Measurements from ENCODE around the gene RBFOX2. TPM values are rescaled to one million over a fixed set of nuclear protein-coding genes. Genes with fewer than 3 reads are reported as not detected.
"Not testable (repeated sequence)": the region's sequence is repeated elsewhere in the genome, so short reads cannot be mapped to it uniquely, and the experiment has no call there.

Gene RBFOX2
- total RNA-seq, 1 experiment from 2014 or later, result 54.4 TPM

DNA sequence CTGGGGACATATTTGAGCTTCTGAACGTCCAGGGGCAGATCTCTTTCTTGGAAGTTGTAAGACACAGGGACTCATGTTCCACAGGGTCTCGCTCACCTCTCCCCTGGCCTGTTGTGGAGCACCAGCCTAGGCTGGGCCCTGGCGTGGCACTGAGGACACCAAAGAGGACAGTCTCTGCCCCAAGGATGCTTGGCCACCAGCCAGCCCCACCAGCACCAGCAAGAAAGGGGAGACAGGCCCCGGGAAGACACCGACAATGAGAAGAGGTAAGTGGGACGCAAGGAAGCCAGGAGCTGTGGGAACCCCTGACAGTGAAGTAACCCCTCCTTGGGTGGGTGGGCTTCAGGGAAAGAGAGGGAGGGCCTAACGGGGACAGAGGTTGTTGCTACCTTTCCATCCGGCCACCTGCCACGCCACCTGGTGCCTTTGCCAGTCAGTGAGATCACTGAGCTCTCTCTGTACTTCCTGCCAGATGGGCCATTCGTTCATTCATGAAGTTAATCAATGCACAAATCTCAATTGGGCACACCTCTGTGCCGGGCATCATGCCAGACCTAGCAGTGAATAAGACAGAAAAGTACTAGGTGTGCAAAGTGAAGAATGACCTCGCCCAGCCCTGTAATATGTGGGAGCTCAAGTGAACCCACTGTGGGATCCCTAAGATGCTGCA is 299.9 kb downstream of the RBFOX2 start:
- no peak for DNase-seq (ENCODE audit: extremely low read depth, low read depth)

DNA sequence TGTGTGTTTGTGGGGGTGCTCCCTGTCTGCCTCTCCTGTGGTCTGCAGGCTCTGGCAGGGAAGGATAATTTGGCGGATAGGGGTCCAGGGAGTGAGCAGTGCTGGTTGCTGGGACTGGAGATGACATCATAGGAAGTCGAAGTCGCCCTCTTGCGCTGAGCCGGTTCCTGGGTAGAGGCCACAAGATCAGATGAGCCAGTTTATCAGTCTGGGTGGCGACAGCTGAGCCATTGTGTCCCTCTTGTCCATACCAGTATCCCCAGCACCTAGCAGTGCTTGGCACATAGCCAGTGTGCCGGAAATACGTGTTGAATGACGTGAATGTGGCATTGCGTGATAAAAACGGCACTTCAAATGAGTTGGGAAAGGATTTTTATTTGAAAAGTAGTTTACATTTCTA is 301.2 kb downstream of the RBFOX2 start:
- DNase-seq (ENCODE audit: extremely low read depth, low read depth), result peak; percentile 1

DNA sequence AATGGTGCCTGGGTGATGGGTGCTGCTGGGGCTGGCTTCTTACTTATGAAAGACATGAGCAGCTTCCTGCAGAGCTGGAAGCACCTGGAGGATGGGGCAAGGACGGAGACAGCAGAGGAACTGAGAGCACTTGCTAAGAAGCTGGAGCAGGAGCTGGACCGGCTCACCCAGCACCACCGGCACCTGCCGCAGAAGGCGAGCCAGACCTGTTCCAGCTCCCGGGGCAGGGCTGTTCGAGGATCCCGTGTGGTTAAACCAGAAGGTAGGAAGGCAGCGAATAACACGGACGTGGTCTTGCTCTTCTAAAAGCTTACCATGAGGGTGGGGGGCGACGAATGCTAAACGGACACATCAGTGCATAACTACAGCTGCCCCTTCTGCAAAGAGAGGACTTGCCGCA is 301.7 kb downstream of the RBFOX2 start:
- no peak for DNase-seq (ENCODE audit: extremely low read depth, low read depth)

DNA sequence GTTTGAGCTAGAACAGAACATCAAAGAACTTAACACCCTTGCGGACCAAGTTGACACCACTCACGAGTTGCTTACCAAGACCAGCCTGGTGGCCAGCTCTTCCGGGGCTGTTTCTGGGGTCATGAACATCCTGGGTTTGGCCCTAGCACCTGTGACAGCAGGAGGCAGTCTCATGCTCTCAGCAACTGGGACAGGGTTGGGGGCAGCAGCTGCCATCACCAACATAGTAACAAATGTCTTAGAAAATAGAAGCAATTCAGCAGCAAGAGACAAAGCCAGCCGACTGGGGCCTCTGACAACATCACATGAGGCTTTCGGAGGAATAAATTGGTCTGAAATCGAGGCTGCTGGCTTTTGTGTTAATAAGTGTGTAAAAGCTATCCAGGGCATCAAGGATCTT is 302.2 kb downstream of the RBFOX2 start:
- DNase-seq (ENCODE audit: extremely low read depth, low read depth), result no peak

- no peak for DNase-seq (ENCODE audit: extremely low read depth, low read depth)
Observed at GRCh38 chr22:35725521-35725920, 303.1 kb downstream of the RBFOX2 start.

DNA sequence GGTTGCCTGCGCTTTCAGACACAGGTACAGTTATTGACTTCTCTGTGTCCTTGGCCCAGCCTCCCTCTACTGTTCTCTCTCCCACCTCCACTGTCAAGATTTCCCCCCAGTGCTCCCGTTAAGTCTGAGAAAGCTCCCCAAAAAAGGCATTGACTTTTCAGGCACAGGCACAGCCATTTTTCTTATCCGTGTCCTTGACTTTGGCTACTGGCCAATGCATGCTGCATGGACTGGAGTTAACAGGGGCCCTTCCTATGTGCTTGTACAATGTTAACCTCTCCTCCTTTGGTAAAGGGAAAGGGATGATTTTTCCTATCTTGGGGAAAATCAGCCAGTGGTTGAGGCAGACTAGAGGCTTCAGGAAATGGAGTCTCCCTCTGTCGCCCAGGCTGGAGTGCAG is 306.7 kb downstream of the RBFOX2 start:
- no peak for DNase-seq (ENCODE audit: extremely low read depth, low read depth)

DNA sequence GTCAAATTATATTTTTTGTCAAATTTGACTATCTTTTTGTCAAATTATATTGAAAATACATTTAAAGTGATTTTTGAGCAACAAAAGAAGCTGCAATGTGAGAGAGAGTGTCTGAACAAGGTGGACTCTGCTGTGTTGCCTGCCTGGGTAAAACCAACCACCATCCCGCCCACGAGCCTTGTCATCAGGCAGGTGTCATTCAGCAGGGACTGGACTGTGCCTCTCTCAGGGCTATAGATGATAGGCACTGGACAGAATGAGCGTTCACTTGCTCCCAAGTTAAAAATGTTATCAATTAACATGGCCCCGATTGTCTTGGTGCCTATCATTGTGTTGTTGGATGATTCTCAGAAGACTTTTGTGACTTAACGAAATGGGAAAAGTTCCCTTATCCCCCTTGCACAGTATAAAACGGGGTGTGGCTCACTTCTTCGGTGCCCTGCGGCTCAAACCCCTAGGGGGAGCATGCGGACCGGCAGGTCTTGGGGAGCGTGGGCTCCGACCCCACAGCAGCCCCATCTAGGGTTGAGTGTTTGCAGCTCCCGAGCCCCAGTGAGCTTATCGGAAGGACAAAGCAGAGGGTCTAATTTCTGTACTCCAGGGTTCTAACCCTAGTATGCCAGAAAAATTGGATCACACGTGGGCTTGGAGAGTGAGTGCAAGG is 309.3 kb downstream of the RBFOX2 start:
- DNase-seq (ENCODE audit: extremely low read depth, low read depth), result no peak

DNA sequence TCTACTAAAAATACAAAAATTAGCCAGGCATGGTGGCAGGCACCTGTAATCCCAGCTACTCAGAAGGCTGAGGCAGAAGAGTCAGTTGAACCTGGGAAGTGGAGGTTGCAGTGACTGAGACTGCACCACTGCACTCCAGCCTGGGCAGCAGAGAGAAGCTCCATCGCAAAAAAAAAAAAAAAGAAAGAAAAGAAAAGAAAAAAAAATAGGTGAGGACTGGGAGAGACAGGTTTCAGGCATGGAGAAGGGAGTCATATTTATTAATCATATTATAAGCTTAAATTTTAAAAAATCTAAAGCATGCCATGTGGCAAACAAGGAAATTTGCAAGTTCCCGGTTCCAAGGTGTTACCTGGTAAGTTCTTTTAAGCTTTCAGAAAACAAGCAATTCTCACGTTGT is 311.1 kb downstream of the RBFOX2 start, which contains the start of gene APOL5:
TSS of gene APOL5 (plus strand) at position 301 of the 400 bp plus-strand sequence. CDS start at position 301, 0 bp downstream.
- DNase-seq (ENCODE audit: extremely low read depth, low read depth), result no peak

DNA sequence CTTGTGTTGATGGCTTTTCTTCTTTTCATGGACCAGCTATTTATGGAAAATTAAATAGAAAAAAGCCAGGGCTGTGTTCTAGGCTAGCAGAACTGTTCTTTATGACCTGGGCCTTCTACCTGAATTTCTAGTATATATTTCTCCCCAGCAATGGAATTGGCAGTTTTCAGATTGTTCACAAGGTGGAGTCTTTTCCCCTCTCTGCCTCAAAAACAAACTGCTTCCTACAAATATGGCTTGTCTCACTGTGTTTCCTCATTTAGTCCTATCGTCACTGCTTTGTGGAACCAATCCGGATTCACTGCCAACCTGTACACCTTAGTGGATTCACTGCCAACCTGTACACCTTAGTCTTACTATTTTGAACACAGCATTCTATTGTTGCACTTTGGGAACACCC is 316.0 kb downstream of the RBFOX2 start:
- DNase-seq (ENCODE audit: extremely low read depth, low read depth), result no peak

DNA sequence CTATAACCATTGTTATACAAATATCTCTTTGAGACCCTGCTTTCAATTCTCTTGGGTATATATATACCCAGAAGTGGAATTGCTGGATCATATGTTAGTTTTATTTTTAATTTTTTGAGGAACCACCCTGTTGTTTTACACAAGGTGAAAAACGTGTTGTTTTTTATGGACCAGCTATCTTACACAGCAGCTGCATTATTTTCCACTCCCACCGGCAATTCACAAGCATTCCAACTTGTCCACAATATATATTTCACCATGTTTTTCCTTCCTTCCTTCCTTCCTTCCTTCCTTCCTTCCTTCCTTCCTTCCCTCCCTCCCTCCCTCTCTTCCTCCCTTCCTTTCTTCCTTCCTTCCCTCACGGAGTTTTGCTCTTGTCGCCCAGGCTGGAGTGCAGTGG is 317.3 kb downstream of the RBFOX2 start:
- DNase-seq (ENCODE audit: extremely low read depth, low read depth), result no peak

DNA sequence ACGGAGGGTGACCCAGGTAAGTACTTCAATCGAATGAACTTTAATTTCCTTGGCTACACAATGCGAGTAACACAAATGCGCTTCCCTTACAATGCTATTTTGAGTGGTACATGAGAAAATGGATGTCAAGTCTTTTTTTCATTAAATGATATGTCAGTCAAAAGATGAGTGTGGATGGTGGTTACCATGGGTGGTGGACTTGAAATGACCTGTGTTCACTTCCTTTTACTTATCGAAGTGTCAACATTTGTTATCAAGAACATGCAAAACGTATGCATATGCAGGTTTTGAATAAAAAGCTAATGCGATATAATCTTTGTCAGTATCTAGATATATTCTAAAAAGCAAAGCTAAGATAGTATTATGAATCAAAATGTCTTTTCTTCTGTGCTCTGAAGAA is 319.7 kb downstream of the RBFOX2 start:
- no peak for DNase-seq (ENCODE audit: extremely low read depth, low read depth)

DNA sequence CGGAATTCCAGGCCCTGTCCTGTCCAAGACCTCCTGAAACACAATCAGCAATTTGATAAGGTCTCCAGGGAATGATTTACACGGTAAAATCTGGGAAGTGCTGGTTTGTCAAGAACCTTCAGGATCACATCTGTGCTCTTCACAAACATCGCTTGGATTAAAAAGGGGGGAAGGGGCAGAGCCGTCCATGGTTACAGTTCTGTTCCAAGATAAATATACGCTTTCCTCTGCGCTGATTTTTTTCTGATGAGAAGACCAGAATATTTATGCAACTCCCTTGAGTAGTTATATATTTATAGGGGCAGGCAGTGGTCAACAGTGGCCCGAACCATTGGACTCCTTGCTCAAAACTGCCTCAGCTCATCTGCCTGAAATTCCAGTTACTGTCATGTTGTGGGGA is 320.2 kb downstream of the RBFOX2 start:
- no peak for DNase-seq (ENCODE audit: extremely low read depth, low read depth)

GRCh38 chr22:35705141-35705540 is 323.5 kb downstream of the RBFOX2 start:
- DNase-seq (ENCODE audit: extremely low read depth, low read depth), result no peak

DNA sequence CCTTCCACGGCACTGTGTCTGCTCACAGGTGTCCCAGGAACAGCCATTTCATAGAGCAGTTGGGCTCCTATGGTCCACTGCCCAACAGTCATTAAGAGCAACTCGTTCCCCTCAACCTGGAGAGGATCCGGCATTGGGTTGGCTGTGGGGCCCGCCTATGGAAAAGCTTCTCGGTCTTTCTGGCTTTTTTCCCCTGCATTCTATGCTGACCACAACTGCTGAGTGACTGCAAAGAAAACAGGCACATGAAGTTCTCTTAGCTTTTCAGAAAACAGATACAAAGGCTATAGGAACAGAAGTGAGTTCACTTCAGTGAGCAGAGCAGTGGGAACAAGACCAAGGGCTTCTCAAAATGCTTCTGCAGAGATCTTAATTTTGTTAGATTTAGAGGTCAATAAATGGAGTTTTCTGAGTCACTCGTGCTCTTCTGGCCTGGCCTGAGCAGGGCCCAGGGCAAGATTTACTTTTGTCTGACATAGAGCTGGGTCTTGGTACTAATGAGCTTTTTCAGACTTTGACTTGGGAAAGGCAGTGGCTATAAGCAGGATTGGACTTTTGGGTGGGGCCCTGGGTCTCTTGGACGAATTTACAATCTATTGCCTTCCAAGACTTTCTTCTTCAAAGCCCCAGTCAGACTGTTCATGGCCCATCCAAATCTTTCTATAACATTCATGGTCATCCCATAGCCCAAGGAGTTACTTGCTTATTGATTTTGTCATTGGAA is 324.6 kb downstream of the RBFOX2 start:
- no peak for DNase-seq (ENCODE audit: extremely low read depth, low read depth)

- DNase-seq (ENCODE audit: extremely low read depth, low read depth), result not testable (repeated sequence)
Observed at GRCh38 chr22:35699852-35700251, 328.8 kb downstream of the RBFOX2 start.

DNA sequence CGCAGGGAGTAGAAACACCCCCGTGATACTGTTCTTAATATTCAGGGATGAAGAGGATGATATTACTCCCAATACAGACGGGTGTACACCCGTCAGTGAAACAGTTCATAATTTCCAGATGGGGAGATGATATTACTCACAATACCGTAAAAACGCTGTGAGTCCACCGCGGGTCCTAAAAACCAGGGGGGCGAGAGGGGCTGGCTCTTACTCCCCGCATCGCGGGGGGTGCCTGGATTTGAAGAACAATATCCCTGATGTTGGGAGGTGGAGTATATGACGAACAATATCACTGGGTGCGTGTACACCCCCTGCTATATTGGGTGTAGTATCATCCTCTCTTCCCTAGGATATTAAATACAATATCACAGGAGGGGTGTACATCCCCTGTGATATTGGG is 331.5 kb downstream of the RBFOX2 start:
- no peak for DNase-seq (ENCODE audit: extremely low read depth, low read depth)

GRCh38 chr22:35695202-35695601 is 333.4 kb downstream of the RBFOX2 start:
- no peak for DNase-seq (ENCODE audit: extremely low read depth, low read depth)

- no peak for DNase-seq (ENCODE audit: extremely low read depth, low read depth)
Observed at GRCh38 chr22:35690001-35690400, 338.6 kb downstream of the RBFOX2 start.

DNA sequence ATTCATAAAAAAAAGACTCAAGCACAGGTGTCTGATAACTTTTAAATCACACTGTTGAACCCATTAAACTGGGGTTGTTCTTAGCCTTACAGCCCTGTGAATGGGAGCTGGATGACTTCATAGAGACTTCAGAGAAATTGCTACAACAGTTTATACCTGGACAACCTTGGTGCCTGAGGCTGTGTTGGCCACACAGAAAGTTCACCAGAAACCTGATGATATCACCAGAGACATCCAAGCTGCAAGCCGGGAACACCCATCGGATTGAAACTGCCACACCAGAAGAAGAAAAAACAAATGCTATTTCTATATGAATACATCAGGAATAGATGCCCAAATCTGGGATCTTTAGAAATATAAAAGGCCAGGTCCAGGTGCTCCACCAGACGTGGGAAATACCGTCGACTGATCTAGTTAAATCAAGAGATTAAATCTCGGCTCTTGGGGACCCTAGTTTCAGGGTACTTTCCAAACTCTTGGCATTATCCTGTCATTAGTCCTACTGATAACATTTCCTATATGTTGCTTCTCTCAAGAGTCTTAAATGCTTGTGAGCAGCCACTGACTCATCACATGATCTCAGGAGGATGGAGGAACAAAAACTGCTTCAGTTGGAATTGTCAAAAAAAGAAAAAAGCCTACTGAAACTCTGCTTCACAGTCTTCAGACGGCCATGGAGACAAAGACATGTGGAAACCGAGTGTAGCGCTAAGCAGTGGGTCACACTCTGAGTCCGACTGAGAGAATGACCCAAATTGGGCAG is 339.5 kb downstream of the RBFOX2 start:
- no peak for DNase-seq (ENCODE audit: extremely low read depth, low read depth)
